OCI-LY1 (cell line): ENCODE measurements around the gene RFK.

Source experiments
- EZH2 ChIP-seq: fragments of 200-600 bp; sonication (generic), shearing (Covaris generic); IDR thresholded peaks from 2 replicates; pipeline ENCODE4 v1.8.0; 2017; ENCODE audit warnings: borderline replicate concordance, mixed run types, mild to moderate bottlenecking, antibody characterized with exemption, low read length, moderate library complexity, mixed read lengths
- TF ChIP-seq, protein P1 (sequence below): fragments of 200-600 bp; sonication (generic), shearing (Covaris generic); IDR thresholded peaks from 2 replicates; pipeline ENCODE4 v1.5.1; 2017; ENCODE audit warnings: mild to moderate bottlenecking, antibody characterized with exemption, low read length, moderate library complexity, mixed read lengths

DNA sequence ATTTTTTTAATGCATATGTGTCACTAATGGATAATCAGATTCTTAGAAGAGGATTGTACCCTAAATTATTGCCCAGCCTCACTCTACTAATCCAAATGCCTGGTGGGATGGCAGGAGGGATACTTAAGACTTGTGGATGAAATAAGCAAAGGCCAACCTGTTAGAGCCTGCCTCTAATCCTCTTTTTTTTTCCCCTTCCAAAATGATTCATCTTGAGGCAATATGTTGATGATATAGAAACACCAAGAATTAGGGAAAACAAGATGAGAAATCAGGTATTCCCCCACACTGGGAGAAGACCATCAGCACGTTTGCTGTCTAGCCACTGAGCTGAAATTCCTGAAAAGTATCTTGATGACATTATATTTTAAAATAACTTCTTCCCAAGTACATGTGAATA is 52.0 kb downstream of the RFK start:
- TF ChIP-seq, protein P1, sequence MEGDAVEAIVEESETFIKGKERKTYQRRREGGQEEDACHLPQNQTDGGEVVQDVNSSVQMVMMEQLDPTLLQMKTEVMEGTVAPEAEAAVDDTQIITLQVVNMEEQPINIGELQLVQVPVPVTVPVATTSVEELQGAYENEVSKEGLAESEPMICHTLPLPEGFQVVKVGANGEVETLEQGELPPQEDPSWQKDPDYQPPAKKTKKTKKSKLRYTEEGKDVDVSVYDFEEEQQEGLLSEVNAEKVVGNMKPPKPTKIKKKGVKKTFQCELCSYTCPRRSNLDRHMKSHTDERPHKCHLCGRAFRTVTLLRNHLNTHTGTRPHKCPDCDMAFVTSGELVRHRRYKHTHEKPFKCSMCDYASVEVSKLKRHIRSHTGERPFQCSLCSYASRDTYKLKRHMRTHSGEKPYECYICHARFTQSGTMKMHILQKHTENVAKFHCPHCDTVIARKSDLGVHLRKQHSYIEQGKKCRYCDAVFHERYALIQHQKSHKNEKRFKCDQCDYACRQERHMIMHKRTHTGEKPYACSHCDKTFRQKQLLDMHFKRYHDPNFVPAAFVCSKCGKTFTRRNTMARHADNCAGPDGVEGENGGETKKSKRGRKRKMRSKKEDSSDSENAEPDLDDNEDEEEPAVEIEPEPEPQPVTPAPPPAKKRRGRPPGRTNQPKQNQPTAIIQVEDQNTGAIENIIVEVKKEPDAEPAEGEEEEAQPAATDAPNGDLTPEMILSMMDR, result no peak
- no peak for TF ChIP-seq EZH2
